Measurements from ENCODE around the gene KIF3C.

DNA sequence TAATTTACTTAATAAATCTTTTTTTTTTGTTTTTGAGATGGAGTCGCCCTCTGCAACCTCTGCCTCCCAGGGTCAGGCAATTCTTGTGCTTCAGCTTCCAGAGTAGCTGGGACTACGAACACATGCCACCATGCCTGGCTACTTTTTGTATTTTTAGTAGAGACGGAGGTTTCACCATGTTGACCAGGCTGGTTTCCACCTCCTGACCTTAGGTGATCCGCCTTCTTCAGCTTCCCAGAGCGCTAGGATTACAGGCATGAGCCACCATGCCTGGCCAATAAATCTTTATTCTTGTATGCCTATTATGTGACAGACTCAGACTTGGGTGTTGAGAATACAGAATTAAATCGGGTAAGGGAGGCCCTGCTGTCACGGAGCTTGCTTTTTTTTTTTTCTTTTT, 87.3 kb downstream of the KIF3C start:
- no peak for TF ChIP-seq CTCF (IDR thresholded peaks at IDR 0.05)
- TF ChIP-seq POLR2A (IDR thresholded peaks at IDR 0.05): no peak

All from thyroid gland (tissue), 4 donors.